CD4-positive, CD25-positive, alpha-beta regulatory T cell (primary cell): ENCODE measurements around the gene SYNE1. TPM values are rescaled to one million over a fixed set of nuclear protein-coding genes. Genes with fewer than 3 reads are reported as not detected.

Source experiments
- ATAC-seq, 2 donors: fragments of 150-1000 bp; cut with Tn5 transposase; one replicate each; pipeline ENCODE4 v1.10.0; 2021; ENCODE audit warnings: low read depth in 2 of 2, moderate number of reproducible peaks in 2 of 2, moderate library complexity in 1 of 2
- DNase-seq, 3 donors: peaks; one replicate each; pipeline versions ENCODE4 v3.0.0 to v3.0.0-alpha.2; 2012 to 2022; ENCODE audit warnings: mixed read lengths in 1 of 3
- H3K27ac ChIP-seq: one replicate; pipeline ENCODE4 v1.7.0; 2013; ENCODE audit warnings: mild to moderate bottlenecking, low read length; ENCODE audit not compliant: insufficient read depth, poor library complexity, severe bottlenecking
- H3K27me3 ChIP-seq: one replicate; pipeline ENCODE4 v1.7.0; 2013; ENCODE audit warnings: low read length; ENCODE audit not compliant: control insufficient read depth, insufficient read depth
- H3K36me3 ChIP-seq: one replicate; pipeline ENCODE4 v1.7.0; 2013; ENCODE audit warnings: mild to moderate bottlenecking, low read length, moderate library complexity; ENCODE audit not compliant: control insufficient read depth, insufficient read depth
- H3K4me1 ChIP-seq: 2 replicates; pipeline ENCODE4 v1.7.0; 2013; ENCODE audit warnings: mild to moderate bottlenecking, low read length; ENCODE audit not compliant: insufficient read depth, control insufficient read depth, poor library complexity, severe bottlenecking
- H3K4me3 ChIP-seq: one replicate; pipeline ENCODE4 v1.7.0; 2013; ENCODE audit warnings: low read depth, mild to moderate bottlenecking, low read length, moderate library complexity
- H3K9me3 ChIP-seq, 2 experiments: 1 replicate in 1 of 2; 2 replicates in 1 of 2; pipeline ENCODE4 v1.7.0; 2013; ENCODE audit warnings: low read length in 2 of 2, mild to moderate bottlenecking in 1 of 2, moderate library complexity in 1 of 2; ENCODE audit not compliant: control insufficient read depth in 2 of 2
- H3K27ac Mint-ChIP-seq, 3 donors: one replicate each; pipeline ENCODE4 v1.8.0; 2020 to 2022; ENCODE audit warnings: mild to moderate bottlenecking in 3 of 3, mixed read lengths in 3 of 3, moderate library complexity in 2 of 3
- H3K27me3 Mint-ChIP-seq: one replicate; pipeline ENCODE4 v1.8.0; 2022; ENCODE audit warnings: mild to moderate bottlenecking, mixed read lengths
- H3K36me3 Mint-ChIP-seq: one replicate; pipeline ENCODE4 v1.8.0; 2020; ENCODE audit warnings: mixed read lengths
- H3K4me1 Mint-ChIP-seq, 4 donors: one replicate each; pipeline ENCODE4 v1.8.0; 2020 to 2022; ENCODE audit warnings: mixed read lengths in 4 of 4, mild to moderate bottlenecking in 1 of 4
- H3K4me3 Mint-ChIP-seq, 4 donors: one replicate each; pipeline ENCODE4 v1.8.0; 2020 to 2022; ENCODE audit warnings: mild to moderate bottlenecking in 4 of 4, mixed read lengths in 4 of 4, moderate library complexity in 3 of 4
- H3K9me3 Mint-ChIP-seq, 7 donors: one replicate each; pipeline ENCODE4 v1.8.0; 2020 to 2022; ENCODE audit warnings: mixed read lengths in 7 of 7, mild to moderate bottlenecking in 3 of 7, moderate library complexity in 2 of 7
- polyA plus RNA-seq, 4 donors: library from polyadenylated mRNA; unstranded; fragments of 300-500 nt; fragmentation: Illumina TruSeq; gene quantifications; one replicate each; pipeline ENCODE4 v1.2.3, GENCODE V29; 2021
- total RNA-seq: library from RNA; stranded (reverse); gene quantifications from one replicate; pipeline ENCODE4 v1.2.3, GENCODE V29; 2022

The SYNE1 gene
- total and polyA plus RNA-seq, 5 donors from 2014 or later: 48.1 to 166 (median 57.3) TPM

- Histone ChIP-seq H3K27me3 (no peaks in the 10 kb centered on the region), H3K4me3 (no peak overlapping the region), H3K36me3 (no peaks in the 10 kb centered on the region), H3K9me3 (no peaks in the 10 kb centered on the region), H3K27ac (no peak overlapping the region), H3K4me1 (no peaks in the 10 kb centered on the region)
- Mint-ChIP-seq H3K4me1 (no peaks in the 10 kb centered on the region), H3K9me3 (peaks cover 0 to 1% (median 0%) of the 10 kb centered on the region in 7 donors), H3K4me3 (no peak overlapping the region), H3K36me3 (no peaks in the 10 kb centered on the region), H3K27ac (no peak overlapping the region), H3K27me3 (peaks cover 4% of the 10 kb centered on the region)
- ATAC-seq (no peak), DNase-seq (no peak)
Measured at GRCh38 chr6:152482289-152482688, 154.9 kb downstream of the SYNE1 start.

- H3K27me3 ChIP-seq: no peaks in the 10 kb centered on the region
- Mint-ChIP-seq H3K4me1 (no peaks in the 10 kb centered on the region), H3K4me3 (no peak overlapping the region), H3K27ac (no peak overlapping the region), H3K9me3 (peaks cover 0 to 5% (median 3%) of the 10 kb centered on the region in 7 donors), H3K27me3 (no peaks in the 10 kb centered on the region), H3K36me3 (no peaks in the 10 kb centered on the region)
- ATAC-seq: no peak
- H3K4me3 ChIP-seq: no peak overlapping the region
- no peak for DNase-seq
- H3K27ac ChIP-seq: no peak overlapping the region
- no peaks in the 10 kb centered on the region for H3K36me3 ChIP-seq
- no peaks in the 10 kb centered on the region for H3K4me1 ChIP-seq
- peaks cover 0 to 2% of the 10 kb centered on the region in 2 experiments for H3K9me3 ChIP-seq
Measured at GRCh38 chr6:152478377-152479010, 158.7 kb downstream of the SYNE1 start.

GRCh38 chr6:152474354-152474753 is 162.8 kb downstream of the SYNE1 start:
- Mint-ChIP-seq H3K27me3 (no peaks in the 10 kb centered on the region), H3K36me3 (no peaks in the 10 kb centered on the region), H3K9me3 (peaks cover 0 to 5% (median 2%) of the 10 kb centered on the region in 7 donors), H3K4me3 (no peak overlapping the region), H3K27ac (no peak overlapping the region), H3K4me1 (no peaks in the 10 kb centered on the region)
- DNase-seq (no peak), ATAC-seq (no peak)
- no peaks in the 10 kb centered on the region for H3K36me3 ChIP-seq
- no peak overlapping the region for H3K4me3 ChIP-seq
- H3K27me3 ChIP-seq: no peaks in the 10 kb centered on the region
- H3K27ac ChIP-seq: no peak overlapping the region
- H3K4me1 ChIP-seq: no peaks in the 10 kb centered on the region
- H3K9me3 ChIP-seq: peaks cover 0 to 2% of the 10 kb centered on the region in 2 experiments

GRCh38 chr6:152472325-152472724 is 164.8 kb downstream of the SYNE1 start:
- Mint-ChIP-seq H3K27me3 (no peaks in the 10 kb centered on the region), H3K9me3 (peaks cover 0 to 5% (median 2%) of the 10 kb centered on the region in 7 donors), H3K27ac (no peak overlapping the region), H3K36me3 (no peaks in the 10 kb centered on the region), H3K4me3 (no peak overlapping the region), H3K4me1 (no peaks in the 10 kb centered on the region)
- Histone ChIP-seq H3K36me3 (no peaks in the 10 kb centered on the region), H3K4me3 (no peak overlapping the region), H3K9me3 (peaks cover 0 to 2% of the 10 kb centered on the region in 2 experiments), H3K27ac (no peak overlapping the region), H3K4me1 (no peaks in the 10 kb centered on the region), H3K27me3 (no peaks in the 10 kb centered on the region)
- DNase-seq (no peak), ATAC-seq (no peak)

GRCh38 chr6:152471456-152472265 is 165.5 kb downstream of the SYNE1 start:
- no peaks in the 10 kb centered on the region for H3K27me3 Mint-ChIP-seq
- no peaks in the 10 kb centered on the region for H3K4me1 Mint-ChIP-seq
- H3K27me3 ChIP-seq: no peaks in the 10 kb centered on the region
- no peaks in the 10 kb centered on the region for H3K4me1 ChIP-seq
- H3K27ac Mint-ChIP-seq: no peak overlapping the region
- H3K36me3 Mint-ChIP-seq: no peaks in the 10 kb centered on the region
- H3K4me3 Mint-ChIP-seq: no peak overlapping the region
- no peaks in the 10 kb centered on the region for H3K36me3 ChIP-seq
- peaks cover 0 to 5% (median 2%) of the 10 kb centered on the region in 7 donors for H3K9me3 Mint-ChIP-seq
- no peak overlapping the region for H3K27ac ChIP-seq
- ATAC-seq (no peak), DNase-seq (no peak)
- H3K4me3 ChIP-seq: no peak overlapping the region
- H3K9me3 ChIP-seq: peaks cover 0 to 2% of the 10 kb centered on the region in 2 experiments

- H3K36me3 ChIP-seq: no peaks in the 10 kb centered on the region
Measured at GRCh38 chr6:152463164-152463563, 174.0 kb downstream of the SYNE1 start.

GRCh38 chr6:152462716-152463115 is 174.4 kb downstream of the SYNE1 start:
- H3K27me3 ChIP-seq: no peaks in the 10 kb centered on the region
- Mint-ChIP-seq H3K27ac (no peak overlapping the region), H3K4me3 (no peak overlapping the region), H3K36me3 (no peaks in the 10 kb centered on the region), H3K4me1 (peaks cover 0 to 7% (median 4%) of the 10 kb centered on the region in 4 donors), H3K9me3 (no peaks in the 10 kb centered on the region), H3K27me3 (peaks cover 13% of the 10 kb centered on the region)
- no peaks in the 10 kb centered on the region for H3K36me3 ChIP-seq
- ATAC-seq: no peak
- H3K4me1 ChIP-seq: no peaks in the 10 kb centered on the region
- H3K9me3 ChIP-seq: no peaks in the 10 kb centered on the region
- no peak overlapping the region for H3K4me3 ChIP-seq
- no peak for DNase-seq
- no peak overlapping the region for H3K27ac ChIP-seq

More at GRCh38 chr6:152463164-152463563, 174.0 kb downstream of the SYNE1 start:
- H3K9me3 Mint-ChIP-seq: no peaks in the 10 kb centered on the region
- peaks cover 0 to 7% (median 4%) of the 10 kb centered on the region in 4 donors for H3K4me1 Mint-ChIP-seq
- DNase-seq: no peak
- Histone ChIP-seq H3K27ac (no peak overlapping the region), H3K9me3 (no peaks in the 10 kb centered on the region), H3K27me3 (no peaks in the 10 kb centered on the region), H3K4me1 (no peaks in the 10 kb centered on the region), H3K4me3 (no peak overlapping the region)
- ATAC-seq: no peak
- no peaks in the 10 kb centered on the region for H3K36me3 Mint-ChIP-seq
- H3K27ac Mint-ChIP-seq: no peak overlapping the region
- H3K27me3 Mint-ChIP-seq: peaks cover 13% of the 10 kb centered on the region
- H3K4me3 Mint-ChIP-seq: no peak overlapping the region
